AG04450 (cell line): ENCODE results near the gene LMAN1L. TPM values are rescaled to one million over a fixed set of nuclear protein-coding genes. Genes with fewer than 3 reads are reported as not detected.

Source experiments
- CTCF ChIA-PET: fragments of 300-600, 350-600 bp; formaldehyde crosslinking; extraction: SDS; loops from one replicate; lab custom pipeline; 2022; ENCODE audit warnings: antibody characterized with exemption, inconsistent platforms; lab: Charles Lee
- POLR2A ChIA-PET: fragments of 350-600 bp; formaldehyde crosslinking; extraction: SDS; loops from one replicate; lab custom pipeline; 2021; ENCODE audit warnings: antibody characterized with exemption, inconsistent platforms; lab: Yijun Ruan, JAX
- DNase-seq: peaks from one replicate; pipeline ENCODE4 v3.0.0-alpha.2; 2011; ENCODE audit warnings: low read depth, low spot score
- H3K27ac ChIP-seq: one replicate; pipeline ENCODE4 v1.5.1; 2012; ENCODE audit warnings: low read depth, low read length, control low read depth
- H3K27me3 ChIP-seq: one replicate; pipeline ENCODE4 v1.6.0; 2012; ENCODE audit warnings: low read length; ENCODE audit not compliant: control insufficient read depth, insufficient read depth
- H3K4me3 ChIP-seq: 2 replicates; pipeline ENCODE4 v1.5.1; 2011; ENCODE audit warnings: mild to moderate bottlenecking, low read depth, low read length, control low read depth
- H3K9me3 ChIP-seq: 2 replicates; pipeline ENCODE4 v1.5.1; 2012; ENCODE audit warnings: low read length; ENCODE audit not compliant: control insufficient read depth, insufficient read depth
- CTCF ChIP-seq: IDR thresholded peaks from 2 replicates; pipeline ENCODE4 v1.5.1; 2011; ENCODE audit warnings: low read depth, low read length, control low read depth, inconsistent platforms
- polyA plus RNA-seq: library from polyadenylated mRNA; depleted of rRNA; stranded (reverse); fragments of >200 nt; gene quantifications from 2 replicates; pipeline ENCODE4 v1.2.3, GENCODE V29; 2011

The LMAN1L gene
- polyA plus RNA-seq, 1 experiment: not detected

GRCh38 chr15:74792227-74793016, 20.2 kb upstream of the LMAN1L start:
- Histone ChIP-seq H3K27me3 (no peaks in the 10 kb centered on the region), H3K27ac (peak overlapping the region; percentile 2), H3K4me3 (no peak overlapping the region), H3K9me3 (no peaks in the 10 kb centered on the region)
- ChIA-PET POLR2A (interaction anchor here (0.6 kb wide), 1 partner anchor 209 kb away, joined by 10 read pairs; no protein-coding TSS in a partner anchor), CTCF (interaction anchor here (0.9 to 4.0 kb wide), 9 partner anchors 8 to 161 kb away, joined by 3 to 21 read pairs (median 6); no protein-coding TSS in a partner anchor)
- TF ChIP-seq CTCF: no peak
- no peak for DNase-seq

- H3K27ac ChIP-seq: no peak overlapping the region
- ChIA-PET POLR2A (interaction anchor here (1.1 kb wide), 1 partner anchor 10 kb away, joined by 3 read pairs; no protein-coding TSS in a partner anchor), CTCF (interaction anchor here (0.8 to 4.0 kb wide), 10 partner anchors 9 to 162 kb away, joined by 3 to 21 read pairs (median 5); partner anchors contain the start of gene CSK)
- H3K9me3 ChIP-seq: no peaks in the 10 kb centered on the region
- TF ChIP-seq CTCF: peak; percentile 21; the same call in 1 of the 2 replicates
- H3K27me3 ChIP-seq: no peaks in the 10 kb centered on the region
- DNase-seq: no peak
- no peak overlapping the region for H3K4me3 ChIP-seq
These were observed 19.3 kb upstream of the LMAN1L start for GRCh38 chr15:74793135-74794028.

GRCh38 chr15:74794248-74794969, 18.2 kb upstream of the LMAN1L start:
- H3K4me3 ChIP-seq: no peak overlapping the region

GRCh38 chr15:74794970-74795349, 17.7 kb upstream of the LMAN1L start:
- Histone ChIP-seq H3K4me3 (no peak overlapping the region), H3K27ac (no peak overlapping the region), H3K9me3 (no peaks in the 10 kb centered on the region), H3K27me3 (no peaks in the 10 kb centered on the region)
- no peak for TF ChIP-seq CTCF
- ChIA-PET POLR2A (no interaction called here), CTCF (interaction anchor here (0.9 to 4.0 kb wide), 2 partner anchors 24 to 26 kb away, joined by 3 to 21 read pairs; no protein-coding TSS in a partner anchor)
- DNase-seq: no peak

More at GRCh38 chr15:74794248-74794969, 18.2 kb upstream of the LMAN1L start:
- Histone ChIP-seq H3K27ac (no peak overlapping the region), H3K9me3 (no peaks in the 10 kb centered on the region), H3K27me3 (no peaks in the 10 kb centered on the region)
- TF ChIP-seq CTCF: no peak
- CTCF ChIA-PET: interaction anchor here (0.9 to 4.0 kb wide), 5 partner anchors 12 to 107 kb away, joined by 3 to 21 read pairs (median 4); partner anchors contain the start of gene CSK
- no peak for DNase-seq
- POLR2A ChIA-PET: interaction anchor here (1.1 kb wide), 1 partner anchor 11 kb away, joined by 3 read pairs; no protein-coding TSS in a partner anchor
